ENCODE results near the gene MVK.
A peak's percentile ranks its signal among the peaks of the same experiment; 100 is the strongest.

The MVK gene

GRCh38 chr12:109611223-109611622 is 37.6 kb downstream of the MVK start:
- no peak for DNase-seq

DNA sequence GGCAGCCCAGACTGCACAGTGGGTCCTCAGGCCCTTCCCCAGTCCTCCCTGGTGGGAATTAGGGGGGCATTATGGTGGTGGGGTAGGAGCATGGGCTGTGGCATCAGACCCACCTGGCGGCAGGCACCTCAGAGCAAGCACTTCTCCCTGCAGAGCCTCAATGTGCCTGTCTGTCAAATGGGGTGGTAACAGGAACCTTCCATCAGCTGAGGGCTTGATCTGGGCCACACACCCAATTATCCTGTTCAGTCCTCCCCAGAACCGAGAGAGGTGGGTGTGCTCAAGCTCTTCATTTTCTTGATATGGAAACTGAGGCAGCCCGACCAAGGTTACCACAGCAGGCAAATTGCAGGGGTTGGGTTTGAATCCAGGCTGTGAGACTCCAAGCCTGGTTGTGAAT is 38.4 kb downstream of the MVK start:
- no peak for DNase-seq

- no peak for DNase-seq
These were observed 39.4 kb downstream of the MVK start for GRCh38 chr12:109612975-109613502.

DNA sequence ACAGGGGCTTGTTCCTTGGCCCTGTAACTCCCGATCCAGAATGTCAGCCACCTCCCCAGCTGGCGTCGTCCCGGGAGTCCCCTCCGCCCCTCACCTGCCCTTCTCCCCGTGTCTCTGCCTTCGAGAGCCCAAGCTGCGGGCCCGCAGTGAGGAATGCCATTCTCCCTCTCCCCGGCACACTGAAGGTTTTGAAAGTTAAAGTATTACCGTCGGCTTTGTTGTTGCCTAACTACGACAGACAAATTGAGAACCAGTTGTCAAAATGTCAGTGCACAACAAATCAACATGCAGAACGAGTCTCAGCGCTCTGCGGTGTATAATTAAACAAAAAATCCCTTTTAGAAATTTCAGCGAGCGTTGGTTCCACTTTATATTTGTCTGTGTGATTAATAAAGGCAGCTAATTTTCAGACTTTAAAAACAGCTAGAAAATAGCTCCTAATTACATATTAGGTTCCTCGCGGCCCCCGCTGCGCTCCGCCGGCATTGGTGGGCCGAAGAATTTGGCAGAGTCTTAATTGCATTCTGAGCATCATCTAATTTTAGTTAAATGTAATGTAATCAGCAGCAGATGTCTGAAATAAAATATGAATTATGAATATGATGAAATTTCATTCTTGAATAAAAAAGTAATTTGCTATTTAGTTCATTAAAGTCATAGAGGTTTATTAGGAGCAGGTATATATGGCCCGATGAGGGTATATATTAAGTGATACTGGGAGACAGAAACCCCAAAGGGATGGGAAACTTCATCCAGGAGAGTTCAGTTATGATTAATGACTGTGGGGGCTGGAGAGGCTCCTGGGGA is 40.3 kb downstream of the MVK start:
- DNase-seq = no peak

- no peak for DNase-seq
These were observed 42.1 kb downstream of the MVK start for GRCh38 chr12:109615556-109616229.

- DNase-seq = no peak
These were observed 43.9 kb downstream of the MVK start for GRCh38 chr12:109617491-109617890.

- no peak for DNase-seq
These were observed 44.5 kb downstream of the MVK start for GRCh38 chr12:109618082-109618481.

GRCh38 chr12:109619002-109619604 is 45.5 kb downstream of the MVK start:
- no peak for DNase-seq

GRCh38 chr12:109621211-109621694 is 47.7 kb downstream of the MVK start:
- DNase-seq = peak; percentile 8

GRCh38 chr12:109621901-109622364 is 48.3 kb downstream of the MVK start:
- peak; percentile 93 for DNase-seq

DNA sequence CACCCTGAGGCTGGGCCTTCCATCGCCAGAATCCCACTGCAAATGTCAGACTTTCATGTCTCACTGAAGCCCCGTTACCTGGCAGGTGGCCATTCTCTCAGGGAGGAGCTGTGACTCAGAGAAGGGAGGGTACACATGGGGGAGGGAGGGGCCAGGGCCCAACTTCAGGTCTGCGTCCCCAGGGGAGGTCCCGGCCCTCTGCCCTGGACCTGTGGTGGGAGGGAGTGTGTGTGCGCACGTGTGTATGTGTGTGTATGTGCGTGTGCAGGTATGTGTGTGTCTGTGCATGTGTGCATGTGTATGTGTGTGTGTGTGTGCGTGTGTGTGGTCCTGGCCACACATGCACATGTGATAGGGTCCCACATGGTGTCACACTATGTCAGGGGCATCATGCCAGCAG is 50.9 kb downstream of the MVK start:
- no peak for DNase-seq

- no peak for DNase-seq
These were observed 51.6 kb downstream of the MVK start for GRCh38 chr12:109625131-109625559.

GRCh38 chr12:109625749-109626377 is 52.3 kb downstream of the MVK start:
- DNase-seq = no peak

DNA sequence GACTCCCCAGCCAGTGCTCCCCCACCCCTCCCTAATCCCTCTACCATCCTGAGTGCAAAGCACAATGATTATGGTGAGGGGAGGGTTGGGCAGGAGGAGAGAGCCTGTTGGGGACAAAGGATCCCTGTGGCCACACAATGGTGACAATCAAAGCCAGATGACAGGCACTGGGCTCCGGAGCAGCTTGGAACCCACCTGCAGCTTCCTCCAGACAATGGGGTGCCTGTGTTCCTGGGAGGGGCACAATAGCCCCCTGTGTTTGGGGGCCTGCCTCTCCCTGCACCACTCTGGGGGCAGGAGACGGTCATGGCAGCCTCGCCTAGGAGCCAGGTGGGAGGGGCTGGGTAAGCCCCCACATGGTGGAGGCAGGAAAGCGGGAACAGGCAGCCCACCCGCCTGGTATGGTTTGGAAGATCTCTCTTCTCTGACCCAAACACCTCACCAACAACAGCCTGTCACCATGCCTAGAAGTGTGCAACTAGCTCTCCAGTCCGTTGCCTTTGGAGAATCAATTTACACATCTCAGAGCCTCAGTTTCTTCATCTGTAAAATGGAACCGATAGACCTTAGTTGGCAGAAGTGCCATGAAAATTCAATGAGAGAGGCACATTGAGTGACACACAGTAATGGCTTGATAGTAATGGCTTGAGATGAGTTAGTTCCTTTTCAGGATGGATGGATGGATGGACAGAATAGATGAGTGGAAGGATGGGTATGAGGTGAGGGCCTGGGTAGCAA is 53.0 kb downstream of the MVK start:
- no peak for DNase-seq

DNA sequence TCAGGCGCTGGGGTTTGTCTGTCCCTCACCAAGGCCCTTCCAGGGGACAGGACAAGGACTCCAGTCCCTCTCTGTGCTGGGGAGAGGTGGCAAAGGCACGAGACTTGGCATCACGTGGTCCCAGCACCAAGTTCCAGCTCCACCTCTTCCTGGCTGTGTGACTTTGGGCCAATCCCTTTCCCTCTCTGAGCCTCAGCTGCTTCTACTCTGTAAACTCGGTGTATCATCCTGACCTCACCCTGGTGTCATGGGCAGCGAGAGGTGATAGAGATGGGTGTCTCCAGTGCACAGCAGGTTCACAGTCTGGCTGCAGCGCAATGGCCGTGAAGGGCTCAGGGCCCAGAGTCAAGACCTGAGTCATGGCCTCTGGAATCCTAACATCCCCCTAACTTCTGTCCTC is 54.0 kb downstream of the MVK start:
- no peak for DNase-seq

- no peak for DNase-seq
These were observed 56.5 kb downstream of the MVK start for GRCh38 chr12:109630107-109630506.

- DNase-seq = no peak
These were observed 57.2 kb downstream of the MVK start for GRCh38 chr12:109630815-109631214.

DNA sequence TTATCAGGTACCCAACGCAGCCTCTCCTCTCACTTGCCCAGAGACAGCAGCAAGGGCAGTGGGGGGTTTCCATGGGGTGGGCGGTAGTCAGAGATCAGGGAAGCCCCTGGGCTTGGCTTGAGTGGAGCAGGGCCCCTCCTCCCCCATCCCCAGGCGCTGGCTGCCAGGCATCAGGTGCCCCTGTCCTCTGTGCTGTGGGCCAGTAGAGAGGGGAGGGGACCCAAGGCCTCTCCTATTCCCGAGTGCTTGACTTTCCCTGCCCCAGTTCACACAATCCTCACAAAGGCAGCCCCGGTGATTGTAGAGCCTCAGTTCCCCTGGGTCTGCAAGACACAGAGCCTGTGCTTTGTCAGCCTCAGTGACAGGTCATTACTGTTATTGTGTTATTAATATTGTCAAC is 57.7 kb downstream of the MVK start:
- no peak for DNase-seq

- DNase-seq = no peak
These were observed 58.2 kb downstream of the MVK start for GRCh38 chr12:109631751-109632150.

- DNase-seq = no peak
These were observed 58.7 kb downstream of the MVK start for GRCh38 chr12:109632342-109632741.

DNA sequence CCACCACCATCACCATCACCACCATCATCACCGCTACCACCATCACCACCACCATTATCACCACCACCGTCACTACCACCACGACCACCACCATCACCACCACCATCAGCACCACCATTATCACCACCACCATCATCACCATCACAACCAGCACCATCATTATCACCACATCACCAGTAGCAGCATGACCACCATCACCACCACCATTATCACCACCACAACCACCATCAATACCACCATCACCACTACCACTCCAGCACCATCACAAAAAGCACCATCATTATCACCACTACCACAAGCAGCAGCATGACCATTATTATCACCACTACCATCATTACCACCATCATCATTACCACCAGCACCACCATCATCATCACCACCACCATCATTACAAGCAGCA is 62.1 kb downstream of the MVK start:
- DNase-seq = no peak

GRCh38 chr12:109637348-109637747 is 63.8 kb downstream of the MVK start:
- DNase-seq = no peak

All from NCI-H748 treated with DMSO at 0.1 percent for 48 hours (cell line).